HepG2 (cell line): ENCODE results near the gene CPPED1. TPM values are rescaled to one million over a fixed set of nuclear protein-coding genes. Genes with fewer than 3 reads are reported as not detected.

Source experiments
- ESRRA ChIP-seq: sonication (generic); formaldehyde crosslinking; IDR thresholded peaks from 2 replicates; pipeline ENCODE4 v1.5.1; 2020; ENCODE audit warnings: mild to moderate bottlenecking, low read depth, missing genetic modification reagents
- HDAC2 ChIP-seq: sonication (generic); formaldehyde crosslinking; IDR thresholded peaks from 2 replicates; pipeline ENCODE4 v1.4.0; 2020; ENCODE audit warnings: missing genetic modification reagents
- HIVEP1 ChIP-seq: sonication (generic); formaldehyde crosslinking; IDR thresholded peaks from 2 replicates; pipeline ENCODE4 v1.4.0; 2020; ENCODE audit warnings: mild to moderate bottlenecking, missing genetic modification reagents
- HOXA9 ChIP-seq: sonication (generic); formaldehyde crosslinking; IDR thresholded peaks from 2 replicates; pipeline ENCODE4 v1.8.1; 2022; ENCODE audit warnings: missing genetic modification reagents, mild to moderate bottlenecking, moderate library complexity, borderline replicate concordance
- KLF6 ChIP-seq: IDR thresholded peaks from 2 replicates; pipeline ENCODE4 v1.8.0; 2016; ENCODE audit warnings: missing biosample characterization, missing genetic modification reagents
- LCORL ChIP-seq, 2 experiments: fragments of 450-650 bp in 1 of 2; sonication (generic) in 1 of 2; formaldehyde crosslinking in 1 of 2; IDR thresholded peaks; 2 replicates each; pipeline versions ENCODE4 v1.5.0 to v1.6.1; 2017 to 2020; ENCODE audit warnings: antibody characterized with exemption in 1 of 2, missing genetic modification reagents in 1 of 2
- LRRFIP1 ChIP-seq: sonication (generic); formaldehyde crosslinking; conservative IDR thresholded peaks from 2 replicates; pipeline ENCODE4 v1.4.0; 2020; ENCODE audit warnings: missing genetic modification reagents
- MIER2 ChIP-seq: IDR thresholded peaks from 2 replicates; pipeline ENCODE4 v1.6.1; 2016; ENCODE audit warnings: missing biosample characterization, missing genetic modification reagents
- MLLT10 ChIP-seq: sonication (generic); formaldehyde crosslinking; IDR thresholded peaks from 2 replicates; pipeline ENCODE4 v1.4.0; 2020; ENCODE audit warnings: missing genetic modification reagents
- PBX2 ChIP-seq: IDR thresholded peaks from 2 replicates; pipeline ENCODE4 v1.6.1; 2016; ENCODE audit warnings: control low read depth
- PHF8 ChIP-seq: sonication (generic); formaldehyde crosslinking; IDR thresholded peaks from 2 replicates; pipeline ENCODE4 v1.5.0; 2020; ENCODE audit warnings: missing genetic modification reagents
- RNF219 ChIP-seq: sonication (generic); formaldehyde crosslinking; IDR thresholded peaks from 2 replicates; pipeline ENCODE4 v1.5.0; 2020; ENCODE audit warnings: mild to moderate bottlenecking, missing genetic modification reagents
- STAT6 ChIP-seq: sonication (generic); formaldehyde crosslinking; IDR thresholded peaks from 2 replicates; pipeline ENCODE4 v1.4.0; 2020; ENCODE audit warnings: missing genetic modification reagents, mild to moderate bottlenecking, borderline replicate concordance
- ZMAT5 ChIP-seq: sonication (generic); formaldehyde crosslinking; IDR thresholded peaks from 2 replicates; pipeline ENCODE4 v1.5.0; 2020; ENCODE audit warnings: mild to moderate bottlenecking, low read depth, missing genetic modification reagents, borderline replicate concordance
- ZNF12 ChIP-seq: sonication (generic); formaldehyde crosslinking; IDR thresholded peaks from 2 replicates; pipeline ENCODE4 v1.5.0; 2020; ENCODE audit warnings: missing genetic modification reagents
- ZNF556 ChIP-seq: sonication (generic); formaldehyde crosslinking; IDR thresholded peaks from 2 replicates; pipeline ENCODE4 v1.4.0; 2020; ENCODE audit warnings: mild to moderate bottlenecking, missing genetic modification reagents, borderline replicate concordance
- ZNF704 ChIP-seq: sonication (generic); formaldehyde crosslinking; IDR thresholded peaks from 2 replicates; pipeline ENCODE4 v1.8.1; 2023; ENCODE audit warnings: mild to moderate bottlenecking, inconsistent platforms, moderate library complexity, missing genetic modification reagents, borderline replicate concordance
- polyA plus RNA-seq, 8 experiments: library from polyadenylated mRNA; depleted of rRNA in 3 of 8; stranded (reverse) in 7 of 8; unstranded in 1 of 8; fragments of >200 nt; fragmentation: Illumina TruSeq in 4 of 8; extraction: Trizol in 4 of 8; gene quantifications; 2 replicates each; pipeline versions ENCODE4 v1.2.1 to v1.2.3, GENCODE V29; 2011 to 2016; ENCODE audit warnings: low read depth in 4 of 8, missing spikeins in 1 of 8, mixed read lengths in 1 of 8; ENCODE audit not compliant: insufficient read depth in 1 of 8
- total RNA-seq, 5 experiments: library from RNA; depleted of rRNA; stranded (reverse); fragments of >200 nt; fragmentation: Illumina TruSeq; extraction: Trizol; gene quantifications; 2 replicates each; pipeline ENCODE4 v1.2.3, GENCODE V29; 2016; ENCODE audit warnings: low read depth in 1 of 5

CPPED1 gene
- total and polyA plus RNA-seq, 2 of the 13 experiments (the other 11 are each of a cell fraction or from before 2014, with no cell fraction given): 66.6 to 71.3 TPM

GRCh38 chr16:12803203-12804093, at the start of gene CPPED1 (continued):
- no peak for TF ChIP-seq ZMAT5 (CRISPR knock-in tag)
- TF ChIP-seq PBX2 (CRISPR knock-in tag): peak; percentile 8; the same call in 1 of the 2 replicates
- peak; percentile 88 for TF ChIP-seq ESRRA (CRISPR knock-in tag)
- TF ChIP-seq MIER2 (CRISPR knock-in tag): peak; percentile 89
- peak; percentile 95 for TF ChIP-seq HDAC2 (CRISPR knock-in tag)
- peak; percentile 99 for TF ChIP-seq KLF6 (CRISPR knock-in tag)
- peak; percentile 58; the same call in 1 of the 2 replicates for TF ChIP-seq LCORL (IDR thresholded peaks at IDR 0.05)
- TF ChIP-seq LCORL (CRISPR knock-in tag; IDR thresholded peaks at IDR 0.05): peak; percentile 98
- peak; percentile 20; the same call in 1 of the 2 replicates for TF ChIP-seq LRRFIP1
- TF ChIP-seq ZNF704: peak; percentile 93
- peak; percentile 97 for TF ChIP-seq HIVEP1 (CRISPR knock-in tag)
- peak; percentile 97; the same call in 1 of the 2 replicates for TF ChIP-seq STAT6 (CRISPR knock-in tag)
- TF ChIP-seq PHF8 (CRISPR knock-in tag): peak; percentile 99
- 0 out of 2 replicates have a peak, but pooled peaks have one; percentile 58 for TF ChIP-seq ZNF12 (CRISPR knock-in tag)
- peak; percentile 99 for TF ChIP-seq RNF219 (CRISPR knock-in tag)
- peak; percentile 100 for TF ChIP-seq ZNF556 (CRISPR knock-in tag)
- TF ChIP-seq MLLT10 (CRISPR knock-in tag): peak; percentile 65; the same call in 1 of the 2 replicates
- no peak; the same call in 1 of the 2 replicates for TF ChIP-seq HOXA9
